SK-N-SH (cell line): ENCODE data around the gene SLC25A25. TPM values are rescaled to one million over a fixed set of nuclear protein-coding genes. Genes with fewer than 3 reads are reported as not detected.
A peak's percentile ranks its signal among the peaks of the same experiment; 100 is the strongest.

Experiments used
- CTCF ChIA-PET: fragments of 300-600, 350-600 bp; formaldehyde crosslinking; extraction: SDS; loops from one replicate; lab custom pipeline; 2021; lab: Yijun Ruan, JAX
- POLR2A ChIA-PET: fragments of 350-600 bp; sonication (Branson Sonifier 250); formaldehyde crosslinking; extraction: SDS; loops from one replicate; lab custom pipeline; 2020; ENCODE audit warnings: antibody characterized with exemption, inconsistent platforms; lab: Yijun Ruan, JAX
- DNase-seq: peaks from one replicate; pipeline ENCODE4 v3.0.0; 2012
- H2AFZ ChIP-seq: fragments of 200-600 bp; sonication (generic); 2 replicates; pipeline ENCODE4 v1.8.1; 2016; ENCODE audit warnings: antibody characterized with exemption, mild to moderate bottlenecking, low read depth
- H3F3A ChIP-seq: fragments of 200-600 bp; sonication (generic); replicated peaks from 2 replicates; pipeline ENCODE3; 2016; ENCODE audit warnings: antibody characterized with exemption, mild to moderate bottlenecking; ENCODE audit not compliant: insufficient read depth
- H3K27ac ChIP-seq, 2 experiments: fragments of 200-500 bp in 1 of 2; fragments of 200-600 bp in 1 of 2; sonication (Bioruptor generic) in 1 of 2; sonication (generic), shearing (Covaris generic) in 1 of 2; 2 replicates each; pipeline versions ENCODE4 v1.5.1 to v1.6.1; 2014 to 2016; ENCODE audit warnings: low read depth in 2 of 2, inconsistent platforms in 1 of 2, low read length in 1 of 2, mild to moderate bottlenecking in 1 of 2, mixed read lengths in 1 of 2
- H3K27me3 ChIP-seq: fragments of 200-600 bp; sonication (generic), shearing (Covaris generic); 2 replicates; pipeline ENCODE4 v1.6.1; 2016; ENCODE audit warnings: mixed run types; ENCODE audit not compliant: insufficient read depth
- H3K36me3 ChIP-seq, 2 experiments: fragments of 200-500 bp in 1 of 2; fragments of 200-600 bp in 1 of 2; sonication (Bioruptor generic) in 1 of 2; sonication (generic) in 1 of 2; replicated peaks in 1 of 2; 2 replicates each; pipeline versions ENCODE3 to v1.5.1; 2014 to 2016; ENCODE audit warnings: low read length in 1 of 2, mild to moderate bottlenecking in 1 of 2; ENCODE audit not compliant: insufficient read depth in 2 of 2, control insufficient read depth in 1 of 2
- H3K4me1 ChIP-seq, 2 experiments: fragments of 200-500 bp in 1 of 2; fragments of 200-600 bp in 1 of 2; sonication (Bioruptor generic) in 1 of 2; sonication (generic), shearing (Covaris generic) in 1 of 2; 2 replicates each; pipeline versions ENCODE4 v1.5.1 to v1.6.1; 2014 to 2016; ENCODE audit warnings: low read depth in 1 of 2, low read length in 1 of 2, mixed run types in 1 of 2; ENCODE audit not compliant: insufficient read depth in 2 of 2, control insufficient read depth in 1 of 2
- H3K4me2 ChIP-seq: fragments of 200-600 bp; sonication (generic), shearing (Covaris generic); 2 replicates; pipeline ENCODE4 v1.6.1; 2017; ENCODE audit warnings: mixed run types
- H3K4me3 ChIP-seq, 2 experiments: fragments of 200-500 bp in 1 of 2; fragments of 200-600 bp in 1 of 2; sonication (Bioruptor generic) in 1 of 2; sonication (generic), shearing (Covaris generic) in 1 of 2; 2 replicates each; pipeline versions ENCODE4 v1.5.1 to v1.8.1; 2014 to 2016; ENCODE audit warnings: low read depth in 2 of 2, inconsistent platforms in 1 of 2, low read length in 1 of 2, mild to moderate bottlenecking in 1 of 2, mixed read lengths in 1 of 2, moderate library complexity in 1 of 2
- H3K79me2 ChIP-seq: fragments of 200-600 bp; sonication (generic); 2 replicates; pipeline ENCODE4 v1.8.1; 2017; ENCODE audit warnings: mild to moderate bottlenecking; ENCODE audit not compliant: insufficient read depth
- H3K9ac ChIP-seq: fragments of 200-600 bp; sonication (generic); 2 replicates; pipeline ENCODE4 v1.6.1; 2017; ENCODE audit warnings: mixed run types
- H3K9me2 ChIP-seq: fragments of 200-600 bp; sonication (generic); 2 replicates; pipeline ENCODE4 v1.6.1; 2017; ENCODE audit warnings: mixed run types
- H3K9me3 ChIP-seq: fragments of 200-600 bp; sonication (generic); 2 replicates; pipeline ENCODE4 v1.6.1; 2017; ENCODE audit warnings: mixed run types, mild to moderate bottlenecking, moderate library complexity
- H4K20me1 ChIP-seq: fragments of 200-600 bp; sonication (generic); 2 replicates; pipeline ENCODE4 v1.6.1; 2017; ENCODE audit warnings: mild to moderate bottlenecking, mixed run types; ENCODE audit not compliant: insufficient read depth
- EP300 ChIP-seq, 2 experiments: IDR thresholded peaks; 2 replicates each; pipeline versions ENCODE4 v1.4.0 to v1.6.1; 2012; ENCODE audit warnings: borderline replicate concordance in 1 of 2, low read depth in 1 of 2, low read length in 1 of 2
- MEF2A ChIP-seq: IDR thresholded peaks from 2 replicates; pipeline ENCODE4 v1.4.0; 2012; ENCODE audit warnings: low read depth, borderline replicate concordance
- MXI1 ChIP-seq: IDR thresholded peaks from 2 replicates; pipeline ENCODE4 v1.6.1; 2012; ENCODE audit warnings: mild to moderate bottlenecking, low read depth, low read length, improper control_type of control experiment
- RAD21 ChIP-seq: IDR thresholded peaks from 2 replicates; pipeline ENCODE4 v1.6.1; 2012; ENCODE audit warnings: mild to moderate bottlenecking, low read length
- SIN3A ChIP-seq: IDR thresholded peaks from 2 replicates; pipeline ENCODE4 v1.6.1; 2012; ENCODE audit warnings: low read depth, mild to moderate bottlenecking, low read length, moderate library complexity, borderline replicate concordance
- TAF1 ChIP-seq: IDR thresholded peaks from 2 replicates; pipeline ENCODE4 v1.6.1; 2012; ENCODE audit warnings: low read depth, mild to moderate bottlenecking, low read length, moderate library complexity, borderline replicate concordance
- TCF12 ChIP-seq: IDR thresholded peaks from 2 replicates; pipeline ENCODE4 v1.4.0; 2012
- WGBS: methylation state at CpG from one replicate; pipeline ENCODE4 v1.1.6; 2017; ENCODE audit warnings: low lambda C conversion rate; 5-methylcytosine and 5-hydroxymethylcytosine counted together
- polyA plus RNA-seq, 3 experiments: library from polyadenylated mRNA; depleted of rRNA; stranded (reverse); fragments of >200 nt; gene quantifications; 2 replicates each; pipeline ENCODE4 v1.2.3, GENCODE V29; 2012
- TF ChIP-seq, protein P1 (sequence below): fragments of 200-600 bp; sonication (generic); IDR thresholded peaks from 2 replicates; pipeline ENCODE4 v1.6.1; 2017; ENCODE audit warnings: antibody characterized with exemption, mild to moderate bottlenecking, moderate library complexity
- TF ChIP-seq, protein P2 (sequence below): IDR thresholded peaks from 2 replicates; pipeline ENCODE4 v1.4.0; 2012; ENCODE audit warnings: low read depth, borderline replicate concordance
- TF ChIP-seq, protein P3 (sequence below): IDR thresholded peaks from 2 replicates; pipeline ENCODE4 v1.4.0; 2012; ENCODE audit warnings: low read depth

The SLC25A25 gene
- polyA plus RNA-seq, 1 of the 3 experiments (the other 2 are of a cell fraction): 12.1 TPM

DNA sequence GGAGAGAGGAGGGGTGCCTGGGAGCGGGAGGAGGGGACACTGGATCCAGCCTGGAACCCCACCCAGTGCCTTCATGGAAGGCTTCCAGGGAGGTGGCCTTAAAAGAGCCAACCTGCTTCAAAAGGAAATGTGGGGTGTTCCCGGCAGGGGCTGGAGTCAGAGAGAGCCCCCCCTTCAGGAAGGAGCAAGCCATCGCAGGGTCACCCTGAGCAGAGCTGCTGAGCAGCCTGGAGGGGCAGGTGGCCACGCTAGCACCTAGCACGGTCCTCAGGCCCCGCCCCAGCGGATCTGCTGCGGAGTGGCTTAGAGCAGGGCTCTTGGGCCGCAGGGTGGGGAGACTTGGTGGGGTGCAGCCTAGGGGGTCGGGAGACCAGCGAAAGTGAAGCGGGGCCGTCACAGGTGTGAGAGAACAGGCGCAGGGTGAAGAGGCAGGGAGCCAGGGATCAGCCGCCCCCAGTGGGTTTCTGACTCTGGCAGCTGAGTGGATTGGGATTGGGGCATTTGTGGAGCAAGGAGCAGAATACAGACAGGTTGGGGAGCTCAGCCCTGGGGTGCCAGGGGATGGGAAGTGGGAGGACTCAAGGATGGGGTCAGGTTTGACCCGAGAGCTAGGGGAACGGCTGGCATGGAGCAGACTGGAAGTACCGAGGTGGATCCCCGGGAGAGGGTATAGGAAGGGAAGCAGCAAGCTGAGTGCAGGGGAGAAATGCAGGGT lies 82.7 kb downstream of the SLC25A25 start:
- Histone ChIP-seq H2AFZ (no peak overlapping the region), H4K20me1 (no peaks in the 10 kb centered on the region), H3K9me2 (no peaks in the 10 kb centered on the region), H3F3A (no peaks in the 10 kb centered on the region), H3K36me3 (no peaks in the 10 kb centered on the region), H3K4me1 (no peaks in the 10 kb centered on the region; a peak in 1 of 4 replicates), H3K4me2 (no peak overlapping the region), H3K9me3 (no peaks in the 10 kb centered on the region), H3K27me3 (no peaks in the 10 kb centered on the region), H3K27ac (no peak overlapping the region), H3K9ac (no peak overlapping the region), H3K79me2 (no peaks in the 10 kb centered on the region), H3K4me3 (no peak overlapping the region)
- WGBS: 79% methylated on average over 17 of the region's 19 CpGs
- DNase-seq: peak; percentile 64
- no peak for TF ChIP-seq MEF2A
- TF ChIP-seq, protein P1, sequence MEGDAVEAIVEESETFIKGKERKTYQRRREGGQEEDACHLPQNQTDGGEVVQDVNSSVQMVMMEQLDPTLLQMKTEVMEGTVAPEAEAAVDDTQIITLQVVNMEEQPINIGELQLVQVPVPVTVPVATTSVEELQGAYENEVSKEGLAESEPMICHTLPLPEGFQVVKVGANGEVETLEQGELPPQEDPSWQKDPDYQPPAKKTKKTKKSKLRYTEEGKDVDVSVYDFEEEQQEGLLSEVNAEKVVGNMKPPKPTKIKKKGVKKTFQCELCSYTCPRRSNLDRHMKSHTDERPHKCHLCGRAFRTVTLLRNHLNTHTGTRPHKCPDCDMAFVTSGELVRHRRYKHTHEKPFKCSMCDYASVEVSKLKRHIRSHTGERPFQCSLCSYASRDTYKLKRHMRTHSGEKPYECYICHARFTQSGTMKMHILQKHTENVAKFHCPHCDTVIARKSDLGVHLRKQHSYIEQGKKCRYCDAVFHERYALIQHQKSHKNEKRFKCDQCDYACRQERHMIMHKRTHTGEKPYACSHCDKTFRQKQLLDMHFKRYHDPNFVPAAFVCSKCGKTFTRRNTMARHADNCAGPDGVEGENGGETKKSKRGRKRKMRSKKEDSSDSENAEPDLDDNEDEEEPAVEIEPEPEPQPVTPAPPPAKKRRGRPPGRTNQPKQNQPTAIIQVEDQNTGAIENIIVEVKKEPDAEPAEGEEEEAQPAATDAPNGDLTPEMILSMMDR: peak; percentile 44
- no peak for TF ChIP-seq SIN3A
- no peak for TF ChIP-seq MXI1
- TF ChIP-seq EP300 (IDR thresholded peaks at IDR 0.05; ENCODE audit: borderline replicate concordance in 1 of 2, low read depth in 1 of 2, low read length in 1 of 2): no peak
- TF ChIP-seq, protein P2, sequence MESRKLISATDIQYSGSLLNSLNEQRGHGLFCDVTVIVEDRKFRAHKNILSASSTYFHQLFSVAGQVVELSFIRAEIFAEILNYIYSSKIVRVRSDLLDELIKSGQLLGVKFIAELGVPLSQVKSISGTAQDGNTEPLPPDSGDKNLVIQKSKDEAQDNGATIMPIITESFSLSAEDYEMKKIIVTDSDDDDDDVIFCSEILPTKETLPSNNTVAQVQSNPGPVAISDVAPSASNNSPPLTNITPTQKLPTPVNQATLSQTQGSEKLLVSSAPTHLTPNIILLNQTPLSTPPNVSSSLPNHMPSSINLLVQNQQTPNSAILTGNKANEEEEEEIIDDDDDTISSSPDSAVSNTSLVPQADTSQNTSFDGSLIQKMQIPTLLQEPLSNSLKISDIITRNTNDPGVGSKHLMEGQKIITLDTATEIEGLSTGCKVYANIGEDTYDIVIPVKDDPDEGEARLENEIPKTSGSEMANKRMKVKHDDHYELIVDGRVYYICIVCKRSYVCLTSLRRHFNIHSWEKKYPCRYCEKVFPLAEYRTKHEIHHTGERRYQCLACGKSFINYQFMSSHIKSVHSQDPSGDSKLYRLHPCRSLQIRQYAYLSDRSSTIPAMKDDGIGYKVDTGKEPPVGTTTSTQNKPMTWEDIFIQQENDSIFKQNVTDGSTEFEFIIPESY: no peak
- TF ChIP-seq, protein P3, sequence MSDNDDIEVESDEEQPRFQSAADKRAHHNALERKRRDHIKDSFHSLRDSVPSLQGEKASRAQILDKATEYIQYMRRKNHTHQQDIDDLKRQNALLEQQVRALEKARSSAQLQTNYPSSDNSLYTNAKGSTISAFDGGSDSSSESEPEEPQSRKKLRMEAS: no peak
- TF ChIP-seq RAD21: no peak
- ChIA-PET POLR2A (no interaction called here), CTCF (interaction anchor here (0.9 to 4.4 kb wide), 3 partner anchors 33 to 103 kb away, joined by 3 to 20 read pairs (median 3); partner anchors contain the start of gene CIZ1)

DNA sequence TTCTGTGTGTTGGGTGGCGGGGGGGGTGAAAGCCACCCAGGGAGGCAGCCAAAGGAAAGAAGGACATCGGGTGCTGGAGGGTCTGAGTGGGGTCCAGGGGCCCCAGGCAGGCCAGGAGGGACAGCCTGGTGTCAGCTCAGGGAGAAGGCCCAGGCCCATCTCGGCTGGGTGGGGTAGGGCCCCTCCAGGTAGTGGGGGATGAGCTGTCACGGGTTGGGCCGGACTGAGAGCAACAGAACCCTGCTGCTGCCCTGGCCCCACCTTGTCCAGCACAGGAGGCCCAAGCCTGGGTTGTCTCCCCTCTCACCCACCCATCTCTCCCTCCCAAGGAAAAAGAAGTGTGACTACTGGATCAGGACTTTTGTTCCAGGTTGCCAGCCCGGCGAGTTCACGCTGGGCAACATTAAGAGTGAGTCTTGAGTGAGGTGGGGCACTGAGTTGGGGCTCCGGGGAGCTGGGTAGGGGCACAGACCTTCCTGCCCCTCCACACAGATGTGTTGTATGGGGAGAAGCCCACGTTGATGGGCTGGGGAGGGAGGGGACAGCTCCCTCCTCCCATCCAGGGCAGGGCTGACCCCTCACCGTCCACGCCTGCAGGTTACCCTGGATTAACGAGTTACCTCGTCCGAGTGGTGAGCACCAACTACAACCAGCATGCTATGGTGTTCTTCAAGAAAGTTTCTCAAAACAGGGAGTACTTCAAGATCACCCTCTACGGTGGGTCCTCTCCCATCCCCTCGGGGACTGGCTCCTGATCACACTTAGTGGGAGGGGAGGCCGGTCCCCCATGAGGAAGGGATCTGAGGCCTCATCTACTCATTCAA lies 83.5 kb downstream of the SLC25A25 start:
- WGBS: 86% methylated on average over 9 of the region's 18 CpGs

More for the DNA sequence above, 83.5 kb downstream of the SLC25A25 start:
- H3K79me2 ChIP-seq: no peaks in the 10 kb centered on the region
- H3K4me3 ChIP-seq: no peak overlapping the region
- H2AFZ ChIP-seq: no peak overlapping the region
- POLR2A ChIA-PET: no interaction called here
- no peak overlapping the region for H3K4me2 ChIP-seq
- no peak overlapping the region for H3K27ac ChIP-seq
- no peaks in the 10 kb centered on the region for H3F3A ChIP-seq
- no peaks in the 10 kb centered on the region for H3K36me3 ChIP-seq
- H3K9me2 ChIP-seq: no peaks in the 10 kb centered on the region
- CTCF ChIA-PET: interaction anchor here (0.9 to 4.4 kb wide), 3 partner anchors 34 to 208 kb away, joined by 3 to 20 read pairs (median 3); no protein-coding TSS in a partner anchor
- no peaks in the 10 kb centered on the region for H4K20me1 ChIP-seq
- TF ChIP-seq TCF12 (no peak), TAF1 (no peak), SIN3A (no peak)
- H3K9me3 ChIP-seq: no peaks in the 10 kb centered on the region
- no peak for DNase-seq
- no peak overlapping the region for H3K9ac ChIP-seq
- H3K4me1 ChIP-seq: no peaks in the 10 kb centered on the region; a peak in 1 of 4 replicates
- H3K27me3 ChIP-seq: no peaks in the 10 kb centered on the region
